Keratinocyte (primary cell): Measurements from ENCODE around the gene DUSP5. TPM values are rescaled to one million over a fixed set of nuclear protein-coding genes. Genes with fewer than 3 reads are reported as not detected.

ENCODE experiments used
- DNase-seq: peaks from one replicate; pipeline ENCODE4 v3.0.0-alpha.2; 2011; ENCODE audit warnings: low read depth, missing footprints, low spot score
- FAIRE-seq: peaks from 2 replicates; lab custom pipeline; 2011; peaks lifted over from hg19 to GRCh38; lab: Jason Lieb, UNC
- H2AFZ ChIP-seq: 2 replicates; pipeline ENCODE4 v1.6.0; 2012; ENCODE audit warnings: low read length, control low read depth, inconsistent platforms; ENCODE audit not compliant: control insufficient read depth
- H3K27ac ChIP-seq: 2 replicates; pipeline ENCODE4 v1.5.1; 2011; ENCODE audit warnings: low read length; ENCODE audit not compliant: control insufficient read depth, insufficient read depth
- H3K27me3 ChIP-seq: 3 replicates; pipeline ENCODE4 v1.6.0; 2011; ENCODE audit warnings: low read length; ENCODE audit not compliant: control insufficient read depth, insufficient read depth; ENCODE audit errors: extremely low read depth
- H3K36me3 ChIP-seq, 2 experiments: 2 replicates in 1 of 2; 3 replicates in 1 of 2; pipeline ENCODE4 v1.5.1; 2011; ENCODE audit warnings: low read length in 2 of 2, mild to moderate bottlenecking in 1 of 2; ENCODE audit not compliant: control insufficient read depth in 2 of 2, insufficient read depth in 2 of 2; ENCODE audit errors: extremely low read depth in 1 of 2
- H3K4me1 ChIP-seq: 3 replicates; pipeline ENCODE4 v1.5.1; 2011; ENCODE audit warnings: low read length; ENCODE audit not compliant: control insufficient read depth, insufficient read depth; ENCODE audit errors: extremely low read depth
- H3K4me2 ChIP-seq: 3 replicates; pipeline ENCODE4 v1.6.0; 2011; ENCODE audit warnings: low read depth, low read length; ENCODE audit not compliant: control insufficient read depth, insufficient read depth; ENCODE audit errors: extremely low read depth
- H3K4me3 ChIP-seq, 3 experiments: fragments of 200-600 bp in 1 of 3; sonication (generic) in 1 of 3; 2 replicates in 2 of 3; 3 replicates in 1 of 3; pipeline ENCODE4 v1.5.1; 2011 to 2016; ENCODE audit warnings: low read length in 3 of 3, mild to moderate bottlenecking in 3 of 3, control low read depth in 2 of 3, inconsistent platforms in 1 of 3, low read depth in 1 of 3, mixed read lengths in 1 of 3, mixed run types in 1 of 3, moderate library complexity in 1 of 3; ENCODE audit not compliant: control insufficient read depth in 2 of 3, insufficient read depth in 2 of 3; ENCODE audit errors: extremely low read depth in 1 of 3
- H3K79me2 ChIP-seq: 2 replicates; pipeline ENCODE4 v1.6.0; 2012; ENCODE audit warnings: low read length; ENCODE audit not compliant: control insufficient read depth, insufficient read depth
- H3K9ac ChIP-seq: 3 replicates; pipeline ENCODE4 v1.6.0; 2011; ENCODE audit warnings: low read length; ENCODE audit not compliant: control insufficient read depth, insufficient read depth; ENCODE audit errors: extremely low read depth
- H3K9me1 ChIP-seq: 3 replicates; pipeline ENCODE4 v1.6.0; 2011; ENCODE audit warnings: low read length; ENCODE audit not compliant: control insufficient read depth, insufficient read depth; ENCODE audit errors: extremely low read depth
- H3K9me3 ChIP-seq: 2 replicates; pipeline ENCODE4 v1.5.1; 2012; ENCODE audit warnings: low read depth, low read length; ENCODE audit not compliant: control insufficient read depth
- H4K20me1 ChIP-seq: 3 replicates; pipeline ENCODE4 v1.6.0; 2011; ENCODE audit warnings: low read length; ENCODE audit not compliant: control insufficient read depth, insufficient read depth; ENCODE audit errors: extremely low read depth
- CTCF ChIP-seq, 3 experiments: IDR thresholded peaks in 1 of 3; conservative IDR thresholded peaks in 1 of 3; optimal IDR thresholded peaks in 1 of 3; 2 replicates in 2 of 3; 3 replicates in 1 of 3; pipeline versions ENCODE3 to v1.5.1; 2011; ENCODE audit warnings: low read length in 3 of 3, mild to moderate bottlenecking in 3 of 3, moderate library complexity in 2 of 3, control low read depth in 1 of 3, inconsistent platforms in 1 of 3; ENCODE audit not compliant: insufficient read depth in 2 of 3; ENCODE audit errors: extremely low read depth in 1 of 3
- EZH2 ChIP-seq: IDR thresholded peaks from one replicate; pipeline ENCODE4 v1.6.1; 2012; ENCODE audit warnings: inconsistent platforms, mild to moderate bottlenecking, low read length, moderate library complexity
- dilution Hi-C: fragments of 300-500 bp; cut with MboI; formaldehyde crosslinking; loops from one replicate; pipeline ENCODE4 v1.7.0; 2020; ENCODE audit warnings: low sequenced_read_pairs; ENCODE audit not compliant: extremely low pct_ligation_motif_present
- polyA plus RNA-seq, 5 experiments: library from polyadenylated mRNA; depleted of rRNA in 3 of 5; stranded (reverse) in 3 of 5; stranded (forward) in 1 of 5; unstranded in 1 of 5; fragments of >200 nt; gene quantifications; 1 replicate in 1 of 5; 2 replicates in 3 of 5; 3 replicates in 1 of 5; pipeline versions ENCODE4 v1.2.1 to v1.2.3, GENCODE V29; 2011 to 2012; ENCODE audit warnings: missing spikeins in 2 of 5, low read depth in 1 of 5, low replicate concordance in 1 of 5

DUSP5 gene
- polyA plus RNA-seq, 1 donor (not counting 4 experiments of a cell fraction or from before 2014, with no cell fraction given) = 49.6 TPM

- no peak overlapping the region for H3K4me3 ChIP-seq
- no peaks in the 10 kb centered on the region for H3K9me3 ChIP-seq
- peaks cover 21% of the 10 kb centered on the region for H3K9me1 ChIP-seq
- dilution Hi-C loops = no loop called here
- H2AFZ ChIP-seq = no peak overlapping the region
- H3K27me3 ChIP-seq = no peaks in the 10 kb centered on the region
- H3K36me3 ChIP-seq = peaks cover 51 to 91% of the 10 kb centered on the region in 2 experiments
- TF ChIP-seq EZH2 (no peak), CTCF (optimal IDR thresholded peaks at IDR 0.05 in 1 of 3, IDR thresholded peaks at IDR 0.05 in 1 of 3, conservative IDR thresholded peaks at IDR 0.05 in 1 of 3; ENCODE audit: extremely low read depth in 1 of 3, insufficient read depth in 2 of 3, low read length in 3 of 3) (no peak)
- peaks cover 41% of the 10 kb centered on the region for H3K4me1 ChIP-seq
- no peak for FAIRE-seq
- peaks cover 82% of the 10 kb centered on the region for H3K79me2 ChIP-seq
- H3K9ac ChIP-seq = no peak overlapping the region
- DNase-seq = no peak
- peaks cover 66% of the 10 kb centered on the region for H4K20me1 ChIP-seq
- H3K27ac ChIP-seq = no peak overlapping the region
- no peak overlapping the region for H3K4me2 ChIP-seq
These were observed 10.6 kb downstream of the DUSP5 start for GRCh38 chr10:110508159-110508788.

GRCh38 chr10:110508806-110509544, 11.3 kb downstream of the DUSP5 start:
- Histone ChIP-seq H3K9me1 (peaks cover 22% of the 10 kb centered on the region), H3K9ac (no peak overlapping the region), H4K20me1 (peaks cover 66% of the 10 kb centered on the region), H3K9me3 (no peaks in the 10 kb centered on the region), H3K4me3 (no peak overlapping the region), H3K27ac (no peak overlapping the region), H3K4me2 (no peak overlapping the region), H3K27me3 (no peaks in the 10 kb centered on the region), H3K4me1 (peaks cover 34% of the 10 kb centered on the region), H3K79me2 (peaks cover 75% of the 10 kb centered on the region), H3K36me3 (peaks cover 53 to 87% of the 10 kb centered on the region in 2 experiments), H2AFZ (no peak overlapping the region)
- dilution Hi-C loops = no loop called here
- TF ChIP-seq CTCF (optimal IDR thresholded peaks at IDR 0.05 in 1 of 3, IDR thresholded peaks at IDR 0.05 in 1 of 3, conservative IDR thresholded peaks at IDR 0.05 in 1 of 3; ENCODE audit: extremely low read depth in 1 of 3, insufficient read depth in 2 of 3, low read length in 3 of 3) (no peak), EZH2 (no peak)
- FAIRE-seq (no peak), DNase-seq (no peak)
